Natural killer cell treated with Interleukin-12 subunit alpha and Interleukin-12 subunit beta and Interleukin-15 and Interleukin-18, amount 100 ng/mL, for 72 hours (primary cell): Measurements from ENCODE around the gene PLAU. TPM values are rescaled to one million over a fixed set of nuclear protein-coding genes. Genes with fewer than 3 reads are reported as not detected.
"Not testable (repeated sequence)": the region's sequence is repeated elsewhere in the genome, so short reads cannot be mapped to it uniquely, and the experiment has no call there.

Source experiments
- ATAC-seq, 2 donors: fragments of 150-1000 bp; cut with Tn5 transposase in 1 of 2; sonication (Bioruptor Pico), chemical (Tn5 transposase) in 1 of 2; 2 replicates each; pipeline ENCODE4 v1.10.0; 2021
- DNase-seq: peaks from one replicate; pipeline ENCODE4 v3.0.0; 2022; ENCODE audit warnings: low spot score
- H3K27ac Mint-ChIP-seq, 2 donors: 1 replicate in 1 of 2; 2 replicates in 1 of 2; pipeline ENCODE4 v1.8.0; 2022; ENCODE audit warnings: mixed read lengths in 2 of 2, mild to moderate bottlenecking in 1 of 2, moderate library complexity in 1 of 2
- H3K27me3 Mint-ChIP-seq, 2 donors: 1 replicate in 1 of 2; 2 replicates in 1 of 2; pipeline ENCODE4 v1.8.0; 2022; ENCODE audit warnings: mixed read lengths in 2 of 2
- H3K36me3 Mint-ChIP-seq: one replicate; pipeline ENCODE4 v1.8.0; 2022; ENCODE audit warnings: mixed read lengths
- H3K4me1 Mint-ChIP-seq, 2 donors: 1 replicate in 1 of 2; 2 replicates in 1 of 2; pipeline ENCODE4 v1.8.0; 2022; ENCODE audit warnings: low read depth in 2 of 2, mixed read lengths in 2 of 2, mild to moderate bottlenecking in 1 of 2
- H3K4me3 Mint-ChIP-seq: one replicate; pipeline ENCODE4 v1.8.0; 2022; ENCODE audit warnings: mixed read lengths
- H3K9me3 Mint-ChIP-seq: 2 replicates; pipeline ENCODE4 v1.8.0; 2022; ENCODE audit warnings: mixed read lengths
- total RNA-seq, 2 donors: library from RNA; stranded (reverse); gene quantifications; one replicate each; pipeline ENCODE4 v1.2.3, GENCODE V29; 2022

Gene PLAU
- total RNA-seq, 2 donors from 2014 or later: not detected

DNA sequence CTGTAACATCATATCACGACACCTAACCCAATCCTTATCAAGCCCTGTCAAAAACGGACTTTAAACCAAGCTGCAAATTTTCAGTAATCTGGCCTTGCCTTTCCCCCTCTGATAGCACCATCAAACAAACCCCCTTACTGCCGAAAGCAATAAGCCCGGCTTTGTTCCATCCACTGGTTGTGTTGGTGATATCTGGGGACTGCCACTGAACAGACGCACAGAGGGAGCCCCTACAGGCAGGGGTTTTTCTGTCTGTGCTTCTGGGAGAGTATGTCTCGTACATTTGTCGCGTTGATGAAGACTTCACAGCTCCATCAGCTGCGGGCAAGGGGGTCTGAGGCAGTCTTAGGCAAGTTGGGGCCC lies 550 bp upstream of the PLAU start:
- H3K27me3 Mint-ChIP-seq: peaks cover 27% of the 10 kb centered on the region in 2 donors
- ATAC-seq (no peak), DNase-seq (no peak)
- no peaks in the 10 kb centered on the region for H3K36me3 Mint-ChIP-seq
- H3K4me3 Mint-ChIP-seq: peak overlapping the region; percentile 59
- H3K9me3 Mint-ChIP-seq: no peaks in the 10 kb centered on the region
- peaks cover 34 to 36% of the 10 kb centered on the region in 2 donors for H3K4me1 Mint-ChIP-seq
- peak overlapping the region in 1 of 2 donors; percentile 52 for H3K27ac Mint-ChIP-seq

DNA sequence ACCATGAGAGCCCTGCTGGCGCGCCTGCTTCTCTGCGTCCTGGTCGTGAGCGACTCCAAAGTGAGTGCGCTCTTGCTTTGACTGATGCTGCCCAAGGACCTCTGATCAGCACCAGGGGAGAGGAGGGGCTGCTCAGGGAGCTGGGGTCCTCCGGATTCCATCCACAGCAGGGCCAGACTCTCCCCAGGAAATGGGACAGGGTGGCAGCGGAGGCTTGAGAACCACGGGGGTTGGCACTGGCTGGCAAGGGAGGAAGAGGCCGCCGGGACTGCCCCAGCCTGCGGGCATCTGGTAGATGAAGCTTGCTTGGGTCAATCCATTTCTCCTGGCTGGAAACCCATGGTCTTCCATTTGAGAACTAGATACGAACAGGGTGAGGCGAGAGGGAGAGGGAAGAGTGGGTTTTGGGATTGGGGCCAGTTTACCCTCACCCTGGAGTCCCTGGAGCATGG lies 647 bp downstream of the PLAU start:
- Mint-ChIP-seq H3K4me3 (peak overlapping the region; percentile 90), H3K27ac (no peak overlapping the region), H3K27me3 (peaks cover 26 to 30% of the 10 kb centered on the region in 2 donors), H3K4me1 (peaks cover 37 to 39% of the 10 kb centered on the region in 2 donors), H3K9me3 (no peaks in the 10 kb centered on the region), H3K36me3 (no peaks in the 10 kb centered on the region)
- DNase-seq: no peak
- no peak for ATAC-seq

- no peaks in the 10 kb centered on the region for H3K9me3 Mint-ChIP-seq
Measured at GRCh38 chr10:73914036-73914435, 3.1 kb downstream of the PLAU start.

GRCh38 chr10:73915206-73915851 lies 4.4 kb downstream of the PLAU start:
- peaks cover 19 to 32% of the 10 kb centered on the region in 2 donors for H3K4me1 Mint-ChIP-seq
- no peaks in the 10 kb centered on the region for H3K9me3 Mint-ChIP-seq
- peak overlapping the region in 1 of 2 donors; percentile 49 for H3K27ac Mint-ChIP-seq
- H3K4me3 Mint-ChIP-seq: no peak overlapping the region
- peaks cover 4% of the 10 kb centered on the region for H3K36me3 Mint-ChIP-seq
- H3K27me3 Mint-ChIP-seq: peaks cover 26% of the 10 kb centered on the region in 2 donors
- ATAC-seq (no peak), DNase-seq (no peak)

More at GRCh38 chr10:73914036-73914435, 3.1 kb downstream of the PLAU start:
- H3K27ac Mint-ChIP-seq: no peak overlapping the region
- ATAC-seq (no peak), DNase-seq (no peak)
- H3K27me3 Mint-ChIP-seq: peaks cover 26 to 30% of the 10 kb centered on the region in 2 donors
- H3K4me1 Mint-ChIP-seq: peaks cover 31 to 33% of the 10 kb centered on the region in 2 donors
- H3K4me3 Mint-ChIP-seq: no peak overlapping the region
- peaks cover 4% of the 10 kb centered on the region for H3K36me3 Mint-ChIP-seq

- Mint-ChIP-seq H3K9me3 (no peaks in the 10 kb centered on the region), H3K27me3 (peaks cover 15 to 18% of the 10 kb centered on the region in 2 donors)
- no peak for ATAC-seq
Measured at GRCh38 chr10:73916761-73917470, 6.0 kb downstream of the PLAU start.

DNA sequence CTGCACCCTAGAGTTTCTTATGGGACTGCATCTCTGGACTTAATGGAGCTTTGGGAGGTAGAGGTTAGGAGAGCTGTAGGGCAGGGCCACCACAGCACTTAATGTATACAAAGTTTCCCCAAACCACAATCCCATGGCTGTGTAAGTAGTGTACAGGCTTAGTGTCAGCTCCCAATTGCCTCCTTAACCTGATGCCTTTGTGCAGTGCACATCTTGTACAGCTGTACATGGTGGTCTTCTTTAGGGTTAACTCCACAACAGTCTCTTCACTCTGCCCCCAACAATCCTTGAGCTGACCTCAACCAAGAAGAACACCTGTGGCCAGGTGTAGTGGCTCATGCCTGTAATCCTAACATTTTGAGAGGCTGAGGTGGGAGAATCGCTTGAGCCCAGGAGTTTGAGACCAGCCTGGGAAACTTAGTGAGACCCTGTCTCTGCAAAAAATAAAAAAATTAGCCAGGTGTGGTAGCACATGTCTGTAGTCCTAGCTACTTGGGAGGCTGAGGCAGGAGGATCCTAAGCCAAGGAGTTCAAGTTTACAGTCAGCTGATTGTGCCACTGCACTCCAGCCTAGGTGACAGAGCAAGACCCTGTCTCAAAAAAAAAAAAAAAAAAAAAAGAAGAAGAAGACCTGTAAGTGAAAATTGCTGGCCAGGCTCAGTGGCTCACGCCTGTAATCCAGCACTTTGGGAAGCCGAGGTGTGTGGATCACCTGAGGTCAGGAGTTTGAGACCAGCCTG lies 6.8 kb downstream of the PLAU start:
- ATAC-seq (no peak), DNase-seq (no peak)
- Mint-ChIP-seq H3K27ac (no peak overlapping the region), H3K4me3 (no peak overlapping the region), H3K4me1 (peaks cover 20 to 28% of the 10 kb centered on the region in 2 donors), H3K27me3 (peaks cover 13 to 18% of the 10 kb centered on the region in 2 donors), H3K9me3 (no peaks in the 10 kb centered on the region), H3K36me3 (peaks cover 4% of the 10 kb centered on the region)

More at GRCh38 chr10:73916761-73917470, 6.0 kb downstream of the PLAU start:
- Mint-ChIP-seq H3K4me3 (no peak overlapping the region), H3K4me1 (peaks cover 12 to 23% of the 10 kb centered on the region in 2 donors), H3K27ac (no peak overlapping the region), H3K36me3 (peaks cover 4% of the 10 kb centered on the region)
- DNase-seq: no peak

DNA sequence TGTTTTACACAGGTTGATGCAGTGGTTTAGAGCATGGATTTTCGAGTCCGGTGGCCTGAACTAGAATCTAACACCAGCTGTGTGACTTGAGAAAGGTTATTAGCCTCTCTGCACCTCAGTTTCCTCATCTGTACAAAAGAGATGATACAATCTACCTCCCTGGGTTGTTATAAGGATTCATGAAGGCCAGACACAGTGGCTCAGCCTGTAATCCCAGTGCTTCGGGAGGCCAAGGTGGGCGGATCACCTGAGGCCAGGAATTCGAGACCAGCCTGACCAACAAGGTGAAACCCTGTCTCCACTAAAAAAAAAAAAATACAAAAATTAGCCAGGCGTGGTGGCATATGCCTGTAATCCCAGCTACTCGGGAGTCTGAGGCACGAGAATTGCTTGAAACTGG lies 8.5 kb downstream of the PLAU start:
- H3K4me3 Mint-ChIP-seq, ATAC-seq, H3K36me3 Mint-ChIP-seq, H3K27ac Mint-ChIP-seq, H3K9me3 Mint-ChIP-seq, DNase-seq: not testable (repeated sequence)
- H3K27me3 Mint-ChIP-seq: peaks cover 13 to 16% of the 10 kb centered on the region in 2 donors
- H3K4me1 Mint-ChIP-seq: peaks cover 24 to 27% of the 10 kb centered on the region in 2 donors

GRCh38 chr10:73920089-73920488 lies 9.2 kb downstream of the PLAU start:
- no peak overlapping the region for H3K4me3 Mint-ChIP-seq
- DNase-seq (no peak), ATAC-seq (no peak)
- H3K27ac Mint-ChIP-seq: no peak overlapping the region
- no peaks in the 10 kb centered on the region for H3K9me3 Mint-ChIP-seq
- H3K27me3 Mint-ChIP-seq: peaks cover 14 to 19% of the 10 kb centered on the region in 2 donors
- H3K36me3 Mint-ChIP-seq: peaks cover 4% of the 10 kb centered on the region
- peaks cover 24 to 25% of the 10 kb centered on the region in 2 donors for H3K4me1 Mint-ChIP-seq

DNA sequence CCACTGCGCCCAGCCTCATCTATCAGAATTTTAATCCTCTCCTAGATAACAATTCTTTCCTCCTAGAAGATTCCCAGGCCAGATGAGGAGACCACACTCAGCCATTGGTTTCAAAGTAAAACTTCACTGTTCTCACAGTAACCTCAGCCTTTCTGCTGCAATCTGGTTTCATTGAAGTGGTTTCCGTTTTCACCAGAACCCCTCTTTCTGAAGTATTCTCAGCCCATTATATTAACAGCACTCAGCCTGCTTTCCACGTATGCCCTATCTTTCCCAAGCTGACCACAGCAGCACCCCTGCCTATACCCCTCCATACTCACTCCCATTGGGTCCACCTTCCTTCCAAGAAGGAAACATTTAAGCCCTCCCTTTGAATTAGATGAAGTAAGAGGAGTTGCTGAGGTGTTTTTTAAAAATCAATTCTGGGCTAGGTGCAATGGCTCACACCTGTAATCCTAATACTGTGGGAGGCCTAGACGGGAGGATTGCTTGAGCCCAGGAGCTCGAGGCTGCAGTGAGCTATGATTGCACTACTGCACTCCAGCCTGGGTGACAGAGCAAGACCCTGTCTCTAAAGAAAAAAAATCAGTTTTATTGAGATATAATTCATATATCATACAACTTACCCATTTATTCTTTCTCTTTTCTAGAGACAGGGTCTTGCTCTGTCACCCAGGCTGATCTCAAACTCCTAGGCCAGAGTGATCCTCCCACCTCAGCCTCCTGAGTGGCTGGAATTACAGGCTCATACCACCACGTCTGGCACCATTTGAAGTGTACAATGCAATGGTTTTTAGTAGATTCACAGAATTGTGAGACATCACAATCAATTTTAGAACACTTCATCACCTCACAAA lies 11.3 kb downstream of the PLAU start:
- DNase-seq (no peak), ATAC-seq (peak; percentile 53 to 54)
- Mint-ChIP-seq H3K9me3 (no peaks in the 10 kb centered on the region), H3K4me1 (peaks cover 14 to 17% of the 10 kb centered on the region in 2 donors), H3K4me3 (peak overlapping the region; percentile 62), H3K27me3 (peaks cover 15 to 17% of the 10 kb centered on the region in 2 donors), H3K36me3 (peaks cover 4% of the 10 kb centered on the region), H3K27ac (peak overlapping the region in 1 of 2 donors; percentile 52)

DNA sequence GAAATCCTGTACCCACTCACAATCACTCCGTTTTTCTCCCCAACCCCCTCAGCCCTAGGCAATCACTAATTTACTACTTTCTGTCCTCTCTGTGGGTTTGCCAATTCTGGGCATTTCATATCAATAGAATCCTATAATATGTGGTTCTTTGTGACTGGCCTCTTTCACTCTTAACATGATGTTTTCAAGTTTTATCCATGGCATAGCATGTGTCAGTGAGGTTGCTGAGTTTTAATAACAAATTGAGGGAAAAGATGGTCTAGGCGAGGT lies 11.9 kb downstream of the PLAU start:
- Mint-ChIP-seq H3K27me3 (peaks cover 15 to 20% of the 10 kb centered on the region in 2 donors), H3K4me3 (peak overlapping the region; percentile 12), H3K4me1 (peaks cover 14 to 17% of the 10 kb centered on the region in 2 donors), H3K36me3 (peaks cover 4% of the 10 kb centered on the region), H3K9me3 (no peaks in the 10 kb centered on the region), H3K27ac (no peak overlapping the region)
- DNase-seq (no peak), ATAC-seq (no peak)

- DNase-seq: no peak
- Mint-ChIP-seq H3K4me1 (peaks cover 14 to 18% of the 10 kb centered on the region in 2 donors), H3K27ac (no peak overlapping the region), H3K9me3 (no peaks in the 10 kb centered on the region), H3K36me3 (no peaks in the 10 kb centered on the region), H3K27me3 (peaks cover 15 to 21% of the 10 kb centered on the region in 2 donors), H3K4me3 (no peak overlapping the region)
- ATAC-seq: no peak
Measured at GRCh38 chr10:73923935-73924598, 13.1 kb downstream of the PLAU start.

- ATAC-seq (no peak), DNase-seq (no peak)
- Mint-ChIP-seq H3K4me1 (peaks cover 14 to 19% of the 10 kb centered on the region in 2 donors), H3K27me3 (peaks cover 15 to 24% of the 10 kb centered on the region in 2 donors), H3K9me3 (no peaks in the 10 kb centered on the region), H3K27ac (no peak overlapping the region), H3K4me3 (no peak overlapping the region), H3K36me3 (no peaks in the 10 kb centered on the region)
Measured at GRCh38 chr10:73924935-73925334, 14.0 kb downstream of the PLAU start.

- Mint-ChIP-seq H3K4me1 (peaks cover 14% of the 10 kb centered on the region in 2 donors), H3K27me3 (peaks cover 15 to 24% of the 10 kb centered on the region in 2 donors), H3K4me3 (no peak overlapping the region), H3K27ac (no peak overlapping the region), H3K36me3 (no peaks in the 10 kb centered on the region), H3K9me3 (no peaks in the 10 kb centered on the region)
- DNase-seq (no peak), ATAC-seq (no peak)
Measured at GRCh38 chr10:73925539-73925938, 14.6 kb downstream of the PLAU start.
